Measurements from ENCODE around the gene CZIB. TPM values are rescaled to one million over a fixed set of nuclear protein-coding genes. Genes with fewer than 3 reads are reported as not detected.

The CZIB gene
- total RNA-seq, 1 experiment from 2014 or later: 57.2 TPM

- ChIA-PET POLR2A (no interaction called here), CTCF (no interaction called here)
- H3K27me3 ChIP-seq (ENCODE audit: control insufficient read depth, insufficient read depth, low read length): no peaks in the 10 kb centered on the region
- H3K27ac ChIP-seq (ENCODE audit: low read length): no peak overlapping the region
- ATAC-seq (no peak), DNase-seq (ENCODE audit: low read depth, low spot score) (no peak)
- no peaks in the 10 kb centered on the region for H3K4me1 ChIP-seq (ENCODE audit: control insufficient read depth, insufficient read depth, low read length)
- in situ Hi-C loops (cut with HindIII; ENCODE audit: low pct_unique_long_range_greater_than_20kb, low sequenced_read_pairs): no loop called here
- TF ChIP-seq, protein P1, sequence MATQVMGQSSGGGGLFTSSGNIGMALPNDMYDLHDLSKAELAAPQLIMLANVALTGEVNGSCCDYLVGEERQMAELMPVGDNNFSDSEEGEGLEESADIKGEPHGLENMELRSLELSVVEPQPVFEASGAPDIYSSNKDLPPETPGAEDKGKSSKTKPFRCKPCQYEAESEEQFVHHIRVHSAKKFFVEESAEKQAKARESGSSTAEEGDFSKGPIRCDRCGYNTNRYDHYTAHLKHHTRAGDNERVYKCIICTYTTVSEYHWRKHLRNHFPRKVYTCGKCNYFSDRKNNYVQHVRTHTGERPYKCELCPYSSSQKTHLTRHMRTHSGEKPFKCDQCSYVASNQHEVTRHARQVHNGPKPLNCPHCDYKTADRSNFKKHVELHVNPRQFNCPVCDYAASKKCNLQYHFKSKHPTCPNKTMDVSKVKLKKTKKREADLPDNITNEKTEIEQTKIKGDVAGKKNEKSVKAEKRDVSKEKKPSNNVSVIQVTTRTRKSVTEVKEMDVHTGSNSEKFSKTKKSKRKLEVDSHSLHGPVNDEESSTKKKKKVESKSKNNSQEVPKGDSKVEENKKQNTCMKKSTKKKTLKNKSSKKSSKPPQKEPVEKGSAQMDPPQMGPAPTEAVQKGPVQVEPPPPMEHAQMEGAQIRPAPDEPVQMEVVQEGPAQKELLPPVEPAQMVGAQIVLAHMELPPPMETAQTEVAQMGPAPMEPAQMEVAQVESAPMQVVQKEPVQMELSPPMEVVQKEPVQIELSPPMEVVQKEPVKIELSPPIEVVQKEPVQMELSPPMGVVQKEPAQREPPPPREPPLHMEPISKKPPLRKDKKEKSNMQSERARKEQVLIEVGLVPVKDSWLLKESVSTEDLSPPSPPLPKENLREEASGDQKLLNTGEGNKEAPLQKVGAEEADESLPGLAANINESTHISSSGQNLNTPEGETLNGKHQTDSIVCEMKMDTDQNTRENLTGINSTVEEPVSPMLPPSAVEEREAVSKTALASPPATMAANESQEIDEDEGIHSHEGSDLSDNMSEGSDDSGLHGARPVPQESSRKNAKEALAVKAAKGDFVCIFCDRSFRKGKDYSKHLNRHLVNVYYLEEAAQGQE (IDR thresholded peaks at IDR 0.05; ENCODE audit: insufficient read depth in 1 of 2, low read depth in 2 of 2, low read length in 1 of 2): no peak
- TF ChIP-seq, protein P2, sequence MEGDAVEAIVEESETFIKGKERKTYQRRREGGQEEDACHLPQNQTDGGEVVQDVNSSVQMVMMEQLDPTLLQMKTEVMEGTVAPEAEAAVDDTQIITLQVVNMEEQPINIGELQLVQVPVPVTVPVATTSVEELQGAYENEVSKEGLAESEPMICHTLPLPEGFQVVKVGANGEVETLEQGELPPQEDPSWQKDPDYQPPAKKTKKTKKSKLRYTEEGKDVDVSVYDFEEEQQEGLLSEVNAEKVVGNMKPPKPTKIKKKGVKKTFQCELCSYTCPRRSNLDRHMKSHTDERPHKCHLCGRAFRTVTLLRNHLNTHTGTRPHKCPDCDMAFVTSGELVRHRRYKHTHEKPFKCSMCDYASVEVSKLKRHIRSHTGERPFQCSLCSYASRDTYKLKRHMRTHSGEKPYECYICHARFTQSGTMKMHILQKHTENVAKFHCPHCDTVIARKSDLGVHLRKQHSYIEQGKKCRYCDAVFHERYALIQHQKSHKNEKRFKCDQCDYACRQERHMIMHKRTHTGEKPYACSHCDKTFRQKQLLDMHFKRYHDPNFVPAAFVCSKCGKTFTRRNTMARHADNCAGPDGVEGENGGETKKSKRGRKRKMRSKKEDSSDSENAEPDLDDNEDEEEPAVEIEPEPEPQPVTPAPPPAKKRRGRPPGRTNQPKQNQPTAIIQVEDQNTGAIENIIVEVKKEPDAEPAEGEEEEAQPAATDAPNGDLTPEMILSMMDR (IDR thresholded peaks at IDR 0.05): no peak
- TF ChIP-seq TCF7L2 (IDR thresholded peaks at IDR 0.05; ENCODE audit: low read depth, low read length) (no peak), SIN3A (IDR thresholded peaks at IDR 0.05; ENCODE audit: borderline replicate concordance, insufficient read depth, low read depth, low read length) (no peak), POLR2AphosphoS5 (IDR thresholded peaks at IDR 0.05; ENCODE audit: low read depth, low read length) (no peak)
- no peaks in the 10 kb centered on the region for H3K36me3 ChIP-seq (ENCODE audit: control insufficient read depth, insufficient read depth, low read length)
- intact Hi-C loops (cut with micrococcal nuclease; ENCODE audit: unreplicated experiment): no loop called here
- BruUV-seq (replicated peaks): no TSS peak
- no peak overlapping the region for H3K4me3 ChIP-seq (ENCODE audit: low read depth in 2 of 2, low read length in 2 of 2)
- no peaks in the 10 kb centered on the region for H3K9me3 ChIP-seq (ENCODE audit: control insufficient read depth, insufficient read depth, low read depth, low read length)
Observed at GRCh38 chr1:53250325-53250724, 29.9 kb upstream of the CZIB start.

DNA sequence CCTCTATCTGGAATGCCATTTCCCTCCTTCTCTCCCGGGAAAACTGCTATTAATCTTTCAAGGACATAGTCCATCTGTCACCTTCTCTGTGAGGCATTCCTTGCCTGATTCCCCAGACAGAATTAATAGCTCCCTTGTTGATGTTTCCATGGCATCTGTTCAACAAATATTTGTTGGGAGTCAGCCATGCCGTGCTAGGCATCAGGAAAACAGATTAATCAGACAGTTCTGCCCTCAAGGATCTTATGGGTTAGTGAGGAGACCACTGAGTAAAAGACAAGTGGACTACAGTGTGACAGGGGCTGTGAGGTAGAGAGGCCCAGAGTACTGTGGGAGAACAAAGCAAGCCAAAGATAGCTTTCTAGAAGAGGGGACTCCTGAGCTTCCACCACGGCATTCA, 29.3 kb upstream of the CZIB start:
- in situ Hi-C loops (cut with HindIII; ENCODE audit: low pct_unique_long_range_greater_than_20kb, low sequenced_read_pairs): no loop called here
- Histone ChIP-seq H3K9me3 (ENCODE audit: control insufficient read depth, insufficient read depth, low read depth, low read length) (no peaks in the 10 kb centered on the region), H3K27ac (ENCODE audit: low read length) (no peak overlapping the region), H3K4me1 (ENCODE audit: control insufficient read depth, insufficient read depth, low read length) (no peaks in the 10 kb centered on the region), H3K36me3 (ENCODE audit: control insufficient read depth, insufficient read depth, low read length) (no peaks in the 10 kb centered on the region), H3K4me3 (ENCODE audit: low read depth in 2 of 2, low read length in 2 of 2) (no peak overlapping the region), H3K27me3 (ENCODE audit: control insufficient read depth, insufficient read depth, low read length) (no peaks in the 10 kb centered on the region)
- ATAC-seq (no peak), DNase-seq (ENCODE audit: low read depth, low spot score) (no peak)
- ChIA-PET CTCF (no interaction called here), POLR2A (no interaction called here)
- intact Hi-C loops (cut with micrococcal nuclease; ENCODE audit: unreplicated experiment): no loop called here
- TF ChIP-seq, protein P2 (IDR thresholded peaks at IDR 0.05): no peak
- TF ChIP-seq TCF7L2 (IDR thresholded peaks at IDR 0.05; ENCODE audit: low read depth, low read length) (no peak), POLR2AphosphoS5 (IDR thresholded peaks at IDR 0.05; ENCODE audit: low read depth, low read length) (no peak), SIN3A (IDR thresholded peaks at IDR 0.05; ENCODE audit: borderline replicate concordance, insufficient read depth, low read depth, low read length) (no peak)
- TF ChIP-seq, protein P1 (IDR thresholded peaks at IDR 0.05; ENCODE audit: insufficient read depth in 1 of 2, low read depth in 2 of 2, low read length in 1 of 2): no peak
- BruUV-seq (replicated peaks): no TSS peak
